HG03039 (cell line): ENCODE results near the gene CYP19A1.

Source experiments
- ATAC-seq: cut with Tn5 transposase; IDR thresholded peaks from one replicate; pipeline ENCODE4 v1.9.1; 2021; ENCODE audit warnings: mild to moderate bottlenecking, moderate library complexity; ENCODE audit not compliant: unreplicated experiment

The CYP19A1 gene

DNA sequence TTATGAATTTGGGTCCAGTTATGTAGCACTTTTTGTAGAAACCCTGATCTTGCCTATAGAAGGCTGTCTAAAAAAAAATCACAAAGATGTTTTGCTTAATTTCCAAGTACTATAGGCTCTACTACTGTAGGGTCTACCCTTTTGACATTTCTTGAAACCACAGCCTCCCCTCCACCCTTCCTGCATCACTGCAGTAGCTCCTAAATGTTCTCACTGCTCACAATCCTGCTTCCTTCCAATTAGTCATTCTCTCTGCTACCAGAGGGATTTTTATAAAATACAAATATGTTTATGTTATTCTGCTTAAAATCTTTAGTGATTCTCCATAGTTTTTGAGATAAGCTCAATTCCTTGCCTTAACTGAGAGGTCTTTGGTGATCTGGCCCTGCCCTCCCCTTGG lies 114.0 kb downstream of the CYP19A1 start:
- no peak for ATAC-seq

DNA sequence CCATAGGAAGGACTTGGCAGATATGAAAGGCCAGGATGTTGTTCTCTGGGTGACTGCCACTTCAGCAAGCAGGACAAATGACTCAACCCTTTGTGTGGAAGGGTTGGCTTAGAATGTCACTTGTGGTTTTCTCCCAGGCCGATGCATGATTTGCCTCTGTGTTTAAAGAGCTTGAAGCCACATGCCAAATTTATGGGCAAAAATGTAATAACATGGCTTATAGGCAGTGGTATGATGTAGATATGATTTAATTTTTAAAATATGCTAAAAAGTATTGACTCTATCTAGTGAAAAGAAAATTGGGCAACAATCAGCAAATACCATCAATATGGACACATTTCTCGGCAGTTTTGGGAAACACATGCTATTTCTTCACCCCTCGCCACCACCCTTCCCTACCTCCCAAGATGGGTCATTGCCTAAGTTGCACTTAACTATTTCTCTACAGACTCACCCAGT lies 114.6 kb downstream of the CYP19A1 start:
- no peak for ATAC-seq

DNA sequence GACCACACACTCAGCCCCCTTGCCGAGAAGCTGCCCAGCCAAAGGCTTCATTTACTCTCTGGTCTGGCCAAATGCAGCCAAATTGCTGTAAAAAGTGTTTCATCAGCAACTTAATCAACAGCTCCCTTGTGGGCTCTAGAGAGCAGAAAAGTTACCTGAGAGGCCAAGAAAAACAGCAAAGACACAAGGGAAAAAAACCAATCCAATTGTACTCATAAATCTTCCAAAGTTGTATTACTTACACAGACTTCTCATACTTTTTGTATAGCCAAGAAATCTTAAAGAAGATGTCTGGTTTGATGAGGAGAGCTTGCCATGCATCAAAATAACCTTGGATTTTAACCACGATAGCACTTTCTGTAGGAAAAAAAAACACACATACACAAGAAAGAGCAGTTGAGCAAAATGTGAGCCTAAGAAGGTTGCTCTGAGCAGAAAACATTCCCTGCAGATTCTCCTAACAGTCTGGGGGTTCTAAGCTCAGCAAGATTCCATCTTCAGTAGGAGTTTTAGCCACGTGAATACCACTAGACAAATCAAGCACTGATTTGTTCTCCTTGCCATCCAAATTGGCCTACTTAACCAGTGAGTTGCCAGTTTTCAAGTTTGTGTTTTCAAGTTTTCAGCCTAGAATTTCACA lies 120.0 kb downstream of the CYP19A1 start:
- ATAC-seq, result no peak

DNA sequence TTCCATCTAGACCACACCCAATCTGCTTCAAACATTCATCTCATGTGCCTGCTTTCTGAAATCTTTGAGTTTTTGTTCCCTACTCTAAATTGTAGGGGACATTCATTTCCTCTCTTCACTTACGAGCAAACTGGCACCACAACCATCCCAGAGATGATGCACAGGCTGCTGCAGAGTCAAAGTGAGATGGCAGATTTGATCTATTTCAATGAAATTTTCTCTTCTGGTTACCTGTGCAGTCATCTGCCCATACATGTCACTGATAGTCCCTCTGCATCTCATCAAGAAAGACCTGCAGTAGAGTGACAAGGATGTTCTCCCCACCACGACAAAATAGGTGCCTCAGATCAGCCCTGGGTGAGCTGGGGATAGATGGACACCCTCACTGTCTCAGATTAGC lies 125.5 kb downstream of the CYP19A1 start:
- no peak for ATAC-seq

DNA sequence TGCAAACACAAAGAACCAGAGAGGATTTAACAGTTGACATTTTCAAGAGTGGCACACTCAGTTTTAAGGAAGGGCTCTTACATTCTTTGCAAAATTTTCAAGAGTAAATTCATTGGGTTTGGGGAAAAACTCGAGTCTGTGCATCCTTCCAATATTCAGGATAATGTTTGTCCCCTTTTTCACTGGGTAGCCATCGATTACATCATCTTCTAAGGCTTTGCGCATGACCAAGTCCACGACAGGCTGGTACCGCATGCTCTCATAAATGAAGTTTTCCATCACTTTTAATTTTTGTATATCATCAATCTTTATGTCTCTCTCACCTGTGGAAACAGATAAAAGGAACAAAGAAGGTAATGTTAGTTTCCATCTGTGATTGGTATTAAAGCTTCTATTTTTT lies 126.2 kb downstream of the CYP19A1 start:
- no peak for ATAC-seq

DNA sequence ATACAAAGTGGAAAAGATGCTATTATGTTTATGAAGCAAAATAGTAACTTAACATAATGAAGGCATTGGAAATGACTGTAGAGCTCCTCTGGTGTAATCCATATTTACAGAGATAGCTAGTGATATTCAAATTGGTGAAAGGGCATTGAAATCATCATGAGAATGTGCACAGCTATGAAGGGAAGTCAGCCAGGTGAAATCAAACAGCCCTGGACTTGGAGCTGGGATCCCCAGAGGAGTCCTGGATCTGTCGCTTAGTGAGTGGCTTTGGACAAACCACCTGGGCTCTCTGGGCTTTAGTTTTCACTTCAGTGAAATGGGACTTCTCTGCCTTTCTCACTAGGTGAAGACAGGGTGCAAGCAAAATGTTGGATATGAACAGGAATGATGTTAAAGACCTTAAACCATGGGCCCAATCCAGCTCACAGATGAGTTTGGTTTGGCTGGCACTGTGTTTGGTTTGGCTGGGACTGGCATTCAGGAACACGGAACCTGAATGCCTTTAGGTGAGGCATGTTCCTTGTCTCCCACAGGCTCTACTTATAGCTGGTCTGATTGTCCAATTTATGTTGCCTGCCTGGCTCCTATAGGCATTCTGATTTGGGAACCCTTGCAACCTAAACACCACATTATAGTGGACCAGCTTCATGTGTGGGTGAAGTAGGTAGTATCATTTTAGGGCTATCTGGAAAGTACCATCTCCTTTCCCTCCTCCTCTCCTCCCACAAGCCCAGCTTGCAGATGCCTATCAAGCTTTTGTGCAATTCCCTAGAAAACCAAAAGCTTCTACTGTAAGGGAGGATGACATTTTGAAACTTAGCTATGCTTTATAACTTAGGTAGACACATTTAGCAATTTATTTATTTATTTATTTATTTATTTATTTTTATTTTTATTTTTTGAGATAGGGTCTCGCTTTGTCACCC lies 133.1 kb downstream of the CYP19A1 start:
- ATAC-seq, result no peak

DNA sequence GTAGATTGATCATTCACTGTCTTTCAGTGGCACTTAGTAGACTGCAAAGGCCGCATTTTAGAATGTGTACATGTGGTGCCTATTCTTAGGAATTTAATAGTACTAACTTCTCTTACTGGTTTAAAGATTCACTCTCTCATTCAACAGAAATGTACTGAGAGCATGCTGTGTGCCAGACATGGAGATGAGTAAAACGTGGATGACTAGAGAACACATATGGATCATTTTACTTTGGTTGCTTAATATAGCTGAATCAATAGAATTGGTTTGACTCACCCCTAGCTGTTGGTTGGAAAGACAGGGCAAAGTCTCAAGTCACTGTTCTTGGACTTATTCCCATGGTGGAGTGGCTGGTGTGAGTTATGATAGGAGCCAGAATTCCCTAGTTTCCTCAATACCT lies 134.6 kb downstream of the CYP19A1 start:
- no peak for ATAC-seq

DNA sequence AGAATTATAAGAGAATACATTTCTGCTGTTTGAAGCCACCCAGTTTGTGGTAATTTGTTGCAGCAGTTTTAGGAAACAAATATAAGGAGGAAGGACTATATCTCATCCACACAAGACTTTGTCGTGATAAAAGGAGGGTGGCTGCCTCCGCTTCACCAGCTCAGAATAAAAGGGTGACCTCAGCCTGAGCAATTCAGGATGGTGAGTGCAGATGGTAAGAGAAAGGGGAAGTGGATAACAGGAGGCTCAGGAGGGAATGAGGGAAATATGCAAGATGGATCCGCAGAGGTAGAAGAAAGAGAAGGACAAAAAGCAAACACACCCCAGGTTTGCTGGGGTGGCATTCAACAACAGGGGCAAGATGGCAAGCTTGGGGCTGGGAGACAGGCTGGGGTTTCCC lies 135.6 kb downstream of the CYP19A1 start:
- ATAC-seq, result no peak

DNA sequence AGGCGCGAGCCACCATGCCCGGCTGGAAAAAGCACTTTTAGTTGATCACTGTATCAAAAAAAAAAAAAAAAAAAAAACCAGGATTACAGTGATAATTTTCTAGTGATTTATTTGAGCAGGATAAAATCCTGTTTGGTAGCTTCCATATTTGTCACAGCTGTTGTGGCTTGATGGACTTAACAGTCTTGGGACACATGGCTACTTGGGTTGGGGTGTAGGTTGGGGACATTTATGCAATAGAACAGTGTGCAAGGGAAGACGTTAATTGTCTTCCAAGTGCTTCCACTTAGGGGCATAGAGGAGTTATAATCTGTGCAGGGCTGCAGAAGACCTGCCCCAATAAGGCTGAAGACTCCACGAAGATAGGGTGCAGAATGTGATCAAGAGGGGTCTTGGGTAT lies 136.8 kb downstream of the CYP19A1 start:
- no peak for ATAC-seq

DNA sequence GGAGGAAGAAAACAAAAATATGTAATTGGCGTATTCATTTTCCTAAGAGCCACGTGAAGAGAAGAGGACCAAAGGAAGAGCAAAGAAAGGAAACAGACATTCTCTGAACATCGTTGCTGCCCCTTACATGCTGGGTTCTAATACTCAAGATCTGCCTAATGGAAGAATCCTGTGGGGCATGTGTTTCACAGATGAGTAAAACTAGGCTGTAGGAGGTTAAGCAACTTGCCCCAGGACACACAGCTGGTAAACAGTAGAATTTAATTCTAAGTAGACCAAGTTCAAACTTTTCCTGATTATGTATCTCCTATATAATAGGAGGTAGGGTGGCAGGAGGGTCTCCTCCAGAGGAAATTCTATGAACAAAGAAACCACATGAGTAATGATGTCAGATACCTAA lies 137.6 kb downstream of the CYP19A1 start:
- ATAC-seq, result no peak

DNA sequence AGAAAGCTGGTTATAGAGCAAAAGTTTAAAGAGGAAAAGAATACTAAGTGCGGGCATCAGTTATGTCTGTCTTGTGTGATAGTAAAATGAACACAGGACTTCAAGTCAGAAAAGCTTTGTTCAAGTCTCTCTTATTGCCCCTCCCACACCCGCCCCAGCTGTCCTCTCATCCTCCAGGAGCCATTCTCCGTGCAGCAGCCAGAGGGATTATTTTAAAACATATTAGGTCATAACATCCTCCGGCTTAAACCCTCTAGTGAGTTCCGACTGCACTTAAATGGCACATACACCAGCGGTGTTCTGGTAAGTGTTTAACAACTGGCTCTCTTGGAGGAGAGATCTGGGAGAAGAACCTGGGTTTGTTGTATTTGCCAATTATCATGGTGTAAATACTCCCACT lies 138.9 kb downstream of the CYP19A1 start:
- ATAC-seq, result no peak

DNA sequence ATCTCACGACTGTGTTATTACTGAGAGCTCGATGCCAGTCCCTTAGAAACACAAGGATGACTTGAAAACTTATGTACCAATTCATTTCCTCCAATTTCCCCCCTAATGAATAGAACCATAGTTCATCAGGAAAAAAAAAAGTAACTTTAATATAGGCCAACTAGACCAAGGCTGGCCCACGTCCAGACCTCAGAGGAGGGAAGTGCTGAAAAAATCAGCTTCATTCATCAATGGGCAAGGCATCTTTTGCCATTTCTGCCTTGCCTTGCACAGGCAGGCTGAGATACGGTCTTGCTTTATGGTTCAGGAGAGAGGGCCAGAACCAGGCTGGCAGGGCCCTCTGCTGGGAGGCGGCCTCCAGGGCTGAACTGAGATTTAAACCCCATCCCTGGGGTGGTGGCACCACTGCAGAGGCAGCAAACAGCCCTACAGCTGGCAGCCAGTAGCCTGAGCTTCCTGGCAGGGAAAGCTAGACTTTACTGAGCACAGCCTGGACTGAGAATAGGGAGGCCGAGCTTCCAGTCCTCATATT lies 139.6 kb downstream of the CYP19A1 start:
- ATAC-seq, result no peak

DNA sequence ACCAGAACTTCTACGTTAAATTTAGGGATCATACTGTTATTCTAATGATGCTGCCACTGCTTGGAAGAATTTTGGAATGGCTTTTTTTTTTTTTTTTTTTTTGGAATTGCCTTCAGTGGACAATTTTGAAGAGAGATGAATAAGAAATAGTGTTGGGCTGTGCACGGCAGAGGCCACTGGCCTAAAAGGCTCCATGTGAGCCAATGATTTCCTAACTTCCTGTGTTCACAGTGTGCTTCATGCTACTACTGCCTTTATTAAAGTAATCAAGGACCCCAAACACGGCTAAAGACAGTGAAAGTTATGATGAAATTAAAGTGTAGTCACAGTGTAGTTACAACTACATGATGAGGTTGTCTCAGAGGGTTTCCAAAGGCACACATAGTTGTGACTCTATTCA lies 142.9 kb downstream of the CYP19A1 start:
- ATAC-seq, result no peak

DNA sequence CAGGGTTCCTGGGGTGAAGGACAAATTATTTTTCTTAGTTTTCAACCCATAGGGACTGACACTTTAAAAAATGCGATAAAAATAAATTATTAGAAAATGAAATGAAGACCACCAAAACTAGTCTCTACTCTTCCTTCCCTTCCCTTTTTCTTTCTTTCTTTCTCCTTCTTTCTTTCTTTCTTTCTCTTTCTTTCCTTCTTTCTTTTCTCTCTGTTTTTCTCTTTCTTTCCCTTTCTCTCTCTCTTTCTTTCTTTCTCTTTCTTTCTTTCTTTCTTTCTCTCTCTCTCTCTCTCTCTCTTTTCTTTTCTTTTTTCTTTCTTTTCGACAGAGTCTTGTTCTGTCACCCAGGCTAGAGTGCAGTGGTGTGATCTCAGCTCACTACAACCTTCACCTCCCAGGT lies 144.4 kb downstream of the CYP19A1 start:
- ATAC-seq, result no peak

DNA sequence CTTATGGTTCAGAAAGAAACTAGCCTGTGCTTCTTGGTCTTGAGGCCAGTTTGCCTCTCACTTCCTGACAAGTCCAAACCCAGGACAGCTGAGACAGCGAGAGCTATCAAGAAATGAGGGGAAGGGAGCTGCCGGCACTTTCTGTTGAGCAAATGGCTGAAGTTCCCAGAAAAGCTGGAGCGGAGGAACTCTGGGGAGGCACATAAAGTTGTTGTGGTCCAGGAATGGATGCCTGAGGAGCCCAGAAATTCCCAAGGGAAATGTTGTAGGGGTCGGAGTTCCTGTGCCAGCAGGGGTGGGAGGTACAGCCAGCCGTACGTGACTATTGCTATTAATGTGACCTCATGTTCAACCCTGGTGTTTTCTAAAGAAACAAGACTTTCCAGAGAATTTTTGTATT lies 144.9 kb downstream of the CYP19A1 start:
- no peak for ATAC-seq

DNA sequence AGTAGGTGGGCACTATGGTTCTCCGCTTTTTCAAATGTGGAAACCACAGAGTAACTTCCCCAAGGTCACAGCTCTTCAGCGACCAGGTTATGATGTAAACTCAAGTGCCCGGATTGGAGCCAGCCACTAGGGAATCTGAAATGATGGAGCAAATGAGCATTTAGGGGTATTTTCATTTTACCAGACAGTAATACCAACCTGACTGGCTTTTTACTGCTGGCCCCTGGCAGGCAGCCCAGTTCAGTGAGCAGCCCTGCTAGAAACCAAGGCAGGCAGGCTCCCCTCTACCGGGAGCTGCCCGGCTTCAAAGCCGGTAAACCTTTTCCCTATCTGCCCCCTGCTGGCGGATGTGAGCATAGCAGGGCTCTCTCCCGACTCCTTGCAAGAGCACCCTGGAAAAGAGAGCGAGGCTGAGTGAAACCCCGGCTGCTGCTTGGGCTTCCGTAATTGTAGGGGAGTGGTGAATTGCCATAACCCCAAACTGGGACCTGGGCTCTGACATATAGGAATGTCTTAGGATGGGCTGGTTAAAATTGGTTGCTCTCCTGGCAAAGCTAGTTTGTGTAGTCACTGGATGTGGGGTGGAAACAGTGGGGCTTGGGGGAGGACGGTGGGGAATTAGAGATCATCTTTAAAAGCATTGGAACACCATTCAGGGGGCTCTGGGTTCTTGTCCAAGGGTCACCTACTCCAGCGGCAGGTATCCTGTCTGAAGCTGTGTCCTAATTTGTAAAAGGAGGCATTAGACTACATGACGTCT lies 145.7 kb downstream of the CYP19A1 start:
- no peak for ATAC-seq

DNA sequence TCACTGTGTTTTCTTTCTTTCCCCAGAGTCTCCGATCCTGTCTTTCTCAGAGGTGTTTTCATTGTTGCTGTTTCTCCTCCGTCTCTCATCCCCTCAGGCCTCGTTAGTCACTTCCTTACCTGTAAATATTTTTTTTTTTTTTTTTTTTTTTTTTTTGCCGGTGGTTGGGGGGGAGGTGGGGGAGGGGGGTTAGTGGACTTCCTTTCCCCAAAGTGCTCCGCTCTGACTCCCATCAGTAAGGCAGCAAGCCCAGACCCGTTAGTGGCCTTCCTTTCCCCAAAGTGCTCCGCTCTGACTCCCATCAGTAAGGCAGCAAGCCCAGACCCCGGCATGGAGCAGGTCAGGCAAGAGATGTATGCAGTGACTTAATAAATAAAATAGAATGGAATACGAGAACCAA lies 146.6 kb downstream of the CYP19A1 start:
- ATAC-seq, result no peak

DNA sequence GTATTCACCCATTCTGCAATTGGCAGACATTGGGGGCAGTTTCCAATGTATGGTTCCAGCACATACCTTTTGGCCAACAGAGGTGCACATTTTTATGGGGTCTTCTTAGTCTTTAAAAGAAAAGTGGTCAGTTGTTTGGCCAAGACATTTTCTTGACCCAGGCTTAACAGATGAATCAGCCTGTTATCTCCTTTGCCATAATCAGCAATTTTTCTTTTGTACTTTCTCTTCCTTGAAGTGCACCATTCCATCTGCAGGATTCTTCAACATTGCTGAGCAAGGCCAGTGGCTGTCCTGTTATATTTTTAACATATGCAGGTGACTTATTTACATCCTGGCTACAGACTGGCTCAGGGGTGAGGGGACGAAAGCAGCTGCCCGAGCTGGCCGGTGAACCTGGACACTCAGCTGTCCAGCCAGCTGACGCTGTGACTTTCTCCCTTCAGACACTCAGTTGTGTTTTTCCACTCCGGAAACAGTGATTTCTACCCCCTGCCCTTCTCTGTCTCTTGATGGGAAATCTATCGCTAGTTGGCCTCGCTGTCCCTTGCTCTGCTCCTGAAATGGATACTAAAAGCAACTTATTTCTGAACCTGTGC lies 147.2 kb downstream of the CYP19A1 start:
- ATAC-seq, result no peak

DNA sequence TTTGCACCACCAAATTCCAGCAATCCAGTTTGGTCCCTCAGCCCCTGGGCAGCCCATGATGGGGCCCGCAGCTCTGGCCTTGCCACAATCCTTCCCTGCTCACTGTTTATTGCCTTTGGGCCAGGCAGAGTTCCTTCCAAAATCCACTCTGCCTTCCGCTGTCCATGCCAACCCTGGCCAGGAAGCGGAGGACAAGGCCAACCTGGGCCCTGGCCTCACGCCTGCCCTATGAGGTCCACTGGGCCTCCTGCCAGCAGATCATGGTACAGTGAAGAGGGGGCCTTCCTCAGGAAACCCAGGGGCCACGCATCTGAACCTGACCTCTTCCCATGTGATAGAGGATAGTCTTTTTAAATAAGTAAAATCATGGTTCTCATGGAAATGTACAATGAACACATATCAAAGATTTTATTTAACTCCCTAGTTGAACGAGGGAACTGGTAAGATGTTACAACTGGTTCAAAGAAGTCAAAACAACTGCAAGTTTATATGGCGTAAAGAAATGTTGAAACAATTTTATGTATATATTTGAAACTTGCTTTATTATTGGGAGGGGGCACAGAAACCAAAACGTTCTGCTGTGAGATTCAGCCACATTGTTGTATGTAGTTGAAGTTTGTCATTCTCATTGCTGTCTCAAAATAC lies 147.8 kb downstream of the CYP19A1 start:
- ATAC-seq, result no peak

DNA sequence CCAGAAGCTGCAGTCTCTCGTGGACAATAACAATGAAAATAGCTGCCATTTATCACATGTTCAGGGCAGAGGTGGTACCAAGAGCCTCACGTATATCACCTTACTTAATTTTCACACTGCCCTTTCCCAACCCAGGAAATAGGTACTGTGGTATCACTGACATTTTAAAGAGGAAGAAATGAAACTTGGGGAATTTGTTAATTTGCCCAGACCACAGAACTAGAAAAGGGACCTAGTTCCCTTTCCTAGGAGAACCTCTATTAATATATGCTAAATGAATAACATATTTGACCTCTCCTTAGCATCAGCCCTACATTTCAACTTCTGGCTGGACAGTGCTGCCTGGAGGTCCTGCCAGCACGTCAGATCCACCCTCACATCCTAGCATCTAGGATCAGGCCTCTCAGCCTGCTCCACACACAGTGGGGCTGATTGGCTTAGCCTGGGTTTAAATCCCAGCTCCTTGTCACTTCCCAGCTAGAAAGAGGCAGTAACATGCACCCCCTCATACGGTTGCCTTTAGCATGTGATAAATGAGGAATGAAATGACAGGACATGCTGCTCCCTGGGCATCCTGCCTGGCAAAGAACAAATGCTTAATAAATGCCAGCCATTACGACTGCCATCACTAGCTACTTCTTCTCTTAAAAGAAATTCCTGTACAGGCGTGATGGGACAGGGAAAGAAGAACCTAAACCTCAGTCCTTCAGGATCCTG lies 148.6 kb downstream of the CYP19A1 start:
- ATAC-seq, result no peak
